Activated T-cell treated with anti-CD3 and anti-CD28 coated beads, Interleukin-2, amount 50 U/mL, for 72 hours (primary cell): ENCODE results near the gene TMEM8B. TPM values are rescaled to one million over a fixed set of nuclear protein-coding genes. Genes with fewer than 3 reads are reported as not detected.

ENCODE experiments used
- ATAC-seq, 2 donors: fragments of 150-1000 bp; cut with Tn5 transposase; replicated peaks in 1 of 2; 2 replicates each; pipeline ENCODE4 v1.10.0; 2021; ENCODE audit warnings: moderate library complexity in 2 of 2, mild to moderate bottlenecking in 1 of 2
- DNase-seq, 2 donors: peaks; one replicate each; pipeline ENCODE4 v3.0.0; 2021 to 2022; ENCODE audit warnings: mixed read lengths in 1 of 2
- H3K27ac Mint-ChIP-seq: one replicate; pipeline ENCODE4 v1.8.0; 2022; ENCODE audit warnings: mild to moderate bottlenecking, moderate library complexity, mixed read lengths
- H3K27me3 Mint-ChIP-seq: one replicate; pipeline ENCODE4 v1.8.0; 2022; ENCODE audit warnings: low read depth, mixed read lengths
- H3K36me3 Mint-ChIP-seq, 2 donors: one replicate each; pipeline ENCODE4 v1.8.0; 2022; ENCODE audit warnings: mixed read lengths in 2 of 2, mild to moderate bottlenecking in 1 of 2; ENCODE audit not compliant: insufficient read depth in 2 of 2
- H3K4me1 Mint-ChIP-seq: one replicate; pipeline ENCODE4 v1.8.0; 2022; ENCODE audit warnings: low read depth, mixed read lengths
- H3K4me3 Mint-ChIP-seq, 2 donors: one replicate each; pipeline ENCODE4 v1.8.0; 2022; ENCODE audit warnings: mild to moderate bottlenecking in 2 of 2, mixed read lengths in 2 of 2, moderate library complexity in 2 of 2
- H3K9me3 Mint-ChIP-seq, 2 donors: one replicate each; pipeline ENCODE4 v1.8.0; 2022; ENCODE audit warnings: mixed read lengths in 2 of 2
- total RNA-seq, 2 donors: library from RNA; stranded (reverse); gene quantifications; one replicate each; pipeline ENCODE4 v1.2.3, GENCODE V29; 2022

TMEM8B gene
- total RNA-seq, 2 donors from 2014 or later = 8.4 to 9.1 TPM

- Mint-ChIP-seq H3K9me3 (no peaks in the 10 kb centered on the region), H3K27me3 (no peaks in the 10 kb centered on the region), H3K36me3 (no peaks in the 10 kb centered on the region), H3K4me1 (peaks cover 8% of the 10 kb centered on the region), H3K4me3 (no peak overlapping the region), H3K27ac (no peak overlapping the region)
- DNase-seq (no peak), ATAC-seq (no peak)
Measured at GRCh38 chr9:35852876-35853865, 24.1 kb downstream of the TMEM8B start.

DNA sequence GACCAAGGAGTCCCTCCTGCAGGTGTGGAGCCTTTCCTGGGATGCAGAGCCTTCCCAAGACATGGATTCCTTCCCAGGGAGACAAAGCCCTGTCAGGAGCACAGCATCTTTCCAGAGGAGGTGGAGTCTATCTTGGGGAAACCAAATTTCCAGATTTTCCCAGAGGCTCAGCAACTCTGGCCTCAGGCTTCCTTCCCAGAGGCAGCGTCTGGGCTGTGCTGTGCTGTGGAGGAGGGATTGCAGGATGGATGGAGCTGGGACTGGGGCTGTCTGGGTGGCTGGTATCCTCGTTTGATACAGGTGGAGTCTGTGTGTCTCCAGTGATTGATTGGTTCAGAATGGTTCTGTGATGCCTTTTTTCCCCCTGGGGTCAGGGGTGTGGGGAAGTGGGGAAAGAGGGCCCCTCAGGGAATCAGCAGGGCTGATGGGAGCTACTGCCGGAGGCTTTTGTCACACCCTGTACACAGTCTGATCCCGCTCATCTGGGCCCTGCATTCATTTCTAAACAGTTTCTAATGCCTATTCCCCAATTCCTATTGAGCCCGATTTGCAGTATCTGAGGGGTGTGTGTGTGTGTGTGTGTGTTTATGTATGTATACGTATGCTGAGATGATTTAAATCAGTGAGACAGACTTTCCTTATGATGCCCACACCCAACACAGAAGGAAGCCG is 25.2 kb downstream of the TMEM8B start:
- no peak for ATAC-seq
- Mint-ChIP-seq H3K9me3 (no peaks in the 10 kb centered on the region), H3K4me3 (no peak overlapping the region), H3K4me1 (no peaks in the 10 kb centered on the region), H3K27me3 (no peaks in the 10 kb centered on the region), H3K27ac (no peak overlapping the region), H3K36me3 (no peaks in the 10 kb centered on the region)
- DNase-seq = no peak

DNA sequence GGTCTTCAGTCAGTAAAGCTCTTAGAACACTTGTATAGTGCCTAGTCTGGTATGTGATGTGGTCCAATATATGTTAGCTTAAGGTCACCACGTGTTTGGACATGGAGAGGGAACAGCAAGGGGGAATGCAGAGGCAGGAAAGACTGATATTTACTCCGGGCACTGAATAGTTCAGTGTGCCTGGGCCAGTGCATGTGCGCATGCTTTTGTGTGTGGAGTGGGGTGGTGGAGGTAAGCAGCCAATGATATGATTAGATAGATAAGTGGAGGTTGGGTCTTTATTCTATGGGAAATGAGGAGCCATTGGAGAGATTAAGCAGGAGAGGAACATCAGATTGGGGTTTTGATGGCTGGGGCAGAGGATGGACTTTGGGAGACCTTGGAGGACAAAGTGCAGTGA is 27.2 kb downstream of the TMEM8B start:
- no peak overlapping the region for H3K4me3 Mint-ChIP-seq
- ATAC-seq = no peak
- peaks cover 4% of the 10 kb centered on the region for H3K27me3 Mint-ChIP-seq

DNA sequence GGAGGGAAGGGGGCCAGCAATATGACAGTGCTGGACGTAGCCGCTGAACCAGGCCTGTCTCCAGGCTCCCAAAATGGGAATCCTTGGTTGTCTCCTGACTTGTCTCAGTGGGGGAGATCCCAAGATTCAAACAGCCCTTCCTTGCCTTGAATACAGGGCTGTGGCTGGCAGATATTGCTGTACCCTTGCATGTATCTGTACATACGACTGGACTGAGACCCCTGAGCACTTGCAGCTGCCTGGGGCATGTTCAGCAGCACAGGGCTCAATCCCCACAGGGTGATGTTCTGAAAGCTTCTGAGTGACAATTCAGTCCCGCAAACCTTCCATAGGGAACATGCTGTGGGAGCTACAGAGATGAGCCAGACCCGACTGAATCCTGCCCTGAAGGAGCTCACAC is 27.9 kb downstream of the TMEM8B start:
- H3K4me3 Mint-ChIP-seq = no peak overlapping the region
- H3K36me3 Mint-ChIP-seq = no peaks in the 10 kb centered on the region
- no peak overlapping the region for H3K27ac Mint-ChIP-seq
- DNase-seq (no peak), ATAC-seq (no peak)
- peaks cover 11% of the 10 kb centered on the region for H3K27me3 Mint-ChIP-seq
- H3K4me1 Mint-ChIP-seq = no peaks in the 10 kb centered on the region
- no peaks in the 10 kb centered on the region for H3K9me3 Mint-ChIP-seq

More for the DNA sequence above, 27.2 kb downstream of the TMEM8B start:
- no peaks in the 10 kb centered on the region for H3K4me1 Mint-ChIP-seq
- no peak overlapping the region for H3K27ac Mint-ChIP-seq
- no peak for DNase-seq
- no peaks in the 10 kb centered on the region for H3K36me3 Mint-ChIP-seq
- H3K9me3 Mint-ChIP-seq = no peaks in the 10 kb centered on the region

DNA sequence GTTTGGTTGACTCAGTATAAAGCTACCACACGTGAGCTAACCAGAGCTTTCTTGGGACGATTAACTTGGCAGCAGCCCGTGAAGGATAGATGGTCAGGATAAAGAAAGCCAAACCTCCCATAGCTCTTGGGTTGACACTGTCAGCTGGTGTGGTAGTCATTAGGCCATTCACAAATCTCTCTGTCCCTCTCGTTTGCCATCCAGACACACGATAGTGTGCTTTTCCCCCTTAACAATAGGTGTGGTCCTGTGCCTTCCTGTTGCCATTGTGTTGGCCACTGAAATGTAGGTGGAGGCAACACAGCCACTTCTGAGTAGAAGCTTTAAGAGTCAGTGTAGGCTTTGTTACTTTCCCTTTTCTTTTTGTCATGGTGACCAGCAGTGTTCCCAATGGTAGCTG is 29.4 kb downstream of the TMEM8B start:
- H3K9me3 Mint-ChIP-seq = no peaks in the 10 kb centered on the region
- H3K27ac Mint-ChIP-seq = no peak overlapping the region
- H3K27me3 Mint-ChIP-seq = peaks cover 23% of the 10 kb centered on the region
- no peaks in the 10 kb centered on the region for H3K4me1 Mint-ChIP-seq
- ATAC-seq = no peak
- no peaks in the 10 kb centered on the region for H3K36me3 Mint-ChIP-seq
- DNase-seq = no peak
- H3K4me3 Mint-ChIP-seq = no peak overlapping the region

DNA sequence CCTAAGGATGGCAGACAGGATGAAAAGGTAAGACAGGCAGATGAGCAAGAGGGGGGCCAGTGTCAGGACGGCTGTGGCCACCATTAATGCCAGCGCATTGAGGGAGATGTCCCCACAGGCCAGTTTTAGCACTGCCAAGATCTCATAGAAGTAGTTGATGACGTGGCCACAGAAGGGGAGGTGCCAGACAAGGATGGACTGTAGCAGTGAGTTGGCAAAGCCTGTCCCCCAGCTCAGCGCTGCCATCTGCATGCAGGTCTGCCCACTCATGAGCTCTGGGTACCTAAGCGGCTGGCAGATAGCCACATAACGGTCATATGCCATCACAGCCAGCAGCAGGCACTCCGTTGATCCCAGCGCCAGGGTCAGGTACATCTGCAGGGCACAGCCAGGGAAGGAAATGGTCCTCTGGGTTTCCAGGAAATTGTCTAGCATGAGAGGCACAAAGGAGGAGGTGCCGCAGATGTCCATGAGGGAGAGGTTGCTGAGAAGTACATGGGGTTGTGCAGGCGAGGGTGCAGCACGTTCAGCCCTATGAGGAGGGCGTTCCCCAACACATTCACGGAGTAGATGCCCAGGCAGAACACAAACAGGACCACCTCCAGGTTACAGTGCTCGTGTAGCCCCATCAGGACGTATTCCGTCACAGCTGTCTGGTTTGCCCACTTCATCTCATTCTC is 30.4 kb downstream of the TMEM8B start:
- H3K27me3 Mint-ChIP-seq = peaks cover 23% of the 10 kb centered on the region
- ATAC-seq (peak; percentile 51 to 70), DNase-seq (peak in 1 of 2 donors; percentile 22)
- H3K27ac Mint-ChIP-seq = no peak overlapping the region
- H3K9me3 Mint-ChIP-seq = no peaks in the 10 kb centered on the region
- H3K4me3 Mint-ChIP-seq = no peak overlapping the region
- no peaks in the 10 kb centered on the region for H3K4me1 Mint-ChIP-seq
- H3K36me3 Mint-ChIP-seq = no peaks in the 10 kb centered on the region

GRCh38 chr9:35859990-35860339 is 30.9 kb downstream of the TMEM8B start:
- Mint-ChIP-seq H3K9me3 (no peaks in the 10 kb centered on the region), H3K4me1 (no peaks in the 10 kb centered on the region), H3K27ac (no peak overlapping the region), H3K4me3 (no peak overlapping the region), H3K36me3 (no peaks in the 10 kb centered on the region), H3K27me3 (peaks cover 23% of the 10 kb centered on the region)
- no peak for DNase-seq
- ATAC-seq = no peak

- ATAC-seq (no peak), DNase-seq (no peak)
- Mint-ChIP-seq H3K9me3 (no peaks in the 10 kb centered on the region), H3K27ac (no peak overlapping the region), H3K36me3 (no peaks in the 10 kb centered on the region), H3K27me3 (peaks cover 23% of the 10 kb centered on the region), H3K4me3 (no peak overlapping the region), H3K4me1 (no peaks in the 10 kb centered on the region)
Measured at GRCh38 chr9:35861161-35861897, 32.3 kb downstream of the TMEM8B start.

DNA sequence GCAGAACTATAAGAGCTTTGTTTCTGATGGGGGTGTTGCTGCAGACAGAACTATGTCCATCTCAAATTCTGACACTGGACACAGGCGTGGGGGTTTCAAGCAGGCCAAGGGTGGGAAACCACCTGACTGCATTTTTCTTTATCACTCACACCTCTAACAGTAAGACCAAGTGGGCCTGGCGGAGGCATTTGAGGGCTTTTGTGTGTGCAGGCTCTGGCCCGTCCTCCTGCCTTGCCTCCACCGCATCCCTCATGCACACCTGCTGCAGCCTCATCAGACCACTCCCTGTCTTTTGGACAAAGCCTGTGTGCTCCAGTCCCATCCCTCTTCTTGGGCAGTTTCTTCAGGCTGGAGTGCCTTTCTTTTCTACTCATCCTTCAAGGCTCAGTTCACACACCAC is 33.3 kb downstream of the TMEM8B start:
- DNase-seq = no peak
- Mint-ChIP-seq H3K9me3 (no peaks in the 10 kb centered on the region), H3K36me3 (no peaks in the 10 kb centered on the region), H3K27me3 (peaks cover 23% of the 10 kb centered on the region), H3K4me3 (no peak overlapping the region), H3K27ac (no peak overlapping the region), H3K4me1 (no peaks in the 10 kb centered on the region)
- no peak for ATAC-seq

DNA sequence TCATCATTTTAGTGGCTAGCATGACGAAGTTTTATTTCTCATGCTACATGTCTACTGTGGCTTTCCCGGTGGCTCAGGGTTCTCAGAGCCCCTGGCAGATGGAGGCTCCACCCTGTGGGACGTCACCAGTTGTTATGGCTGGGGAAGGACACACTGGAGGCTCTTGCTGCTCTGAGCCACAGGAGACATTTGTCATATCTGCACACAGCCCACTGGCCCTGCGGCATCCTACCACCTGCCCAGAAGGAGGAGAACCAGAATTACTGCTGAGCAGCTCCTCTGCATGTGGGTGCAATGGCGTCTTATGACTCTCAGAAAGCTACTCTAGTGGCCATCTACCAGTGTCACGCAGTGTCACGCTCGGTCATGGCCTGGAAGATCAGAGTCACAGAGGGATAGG is 34.6 kb downstream of the TMEM8B start:
- no peak for ATAC-seq

GRCh38 chr9:35864695-35865255 is 35.7 kb downstream of the TMEM8B start:
- peaks cover 23% of the 10 kb centered on the region for H3K27me3 Mint-ChIP-seq
- ATAC-seq = no peak
- H3K36me3 Mint-ChIP-seq = no peaks in the 10 kb centered on the region
- no peak overlapping the region for H3K27ac Mint-ChIP-seq
- H3K4me1 Mint-ChIP-seq = no peaks in the 10 kb centered on the region
- no peaks in the 10 kb centered on the region for H3K9me3 Mint-ChIP-seq
- DNase-seq = no peak
- H3K4me3 Mint-ChIP-seq = no peak overlapping the region

More for the DNA sequence above, 34.6 kb downstream of the TMEM8B start:
- Mint-ChIP-seq H3K4me1 (no peaks in the 10 kb centered on the region), H3K27ac (no peak overlapping the region), H3K4me3 (no peak overlapping the region), H3K27me3 (peaks cover 23% of the 10 kb centered on the region), H3K9me3 (no peaks in the 10 kb centered on the region), H3K36me3 (no peaks in the 10 kb centered on the region)
- DNase-seq = no peak

DNA sequence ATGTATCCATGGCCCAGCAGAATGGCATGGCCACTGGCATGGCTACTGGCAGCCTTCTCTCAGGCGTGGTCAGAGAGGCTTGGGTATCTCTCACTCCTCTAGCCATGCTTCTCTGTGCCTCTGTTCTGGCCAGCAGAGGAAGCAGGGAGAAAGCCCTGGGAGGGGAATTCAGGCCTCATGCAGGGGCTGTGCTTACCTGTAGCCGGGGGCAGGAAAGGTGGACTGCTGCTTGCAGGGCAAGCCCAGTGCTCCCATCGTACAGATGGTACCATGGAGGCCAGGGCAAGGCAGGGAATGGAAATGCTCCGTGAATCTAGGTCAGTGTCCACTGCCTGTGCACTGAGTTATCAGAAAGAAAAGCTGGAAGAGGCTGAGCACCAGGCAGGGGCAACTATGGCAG is 38.5 kb downstream of the TMEM8B start:
- Mint-ChIP-seq H3K9me3 (no peaks in the 10 kb centered on the region), H3K27ac (no peak overlapping the region), H3K4me1 (peaks cover 4% of the 10 kb centered on the region), H3K4me3 (no peak overlapping the region), H3K27me3 (peaks cover 5% of the 10 kb centered on the region), H3K36me3 (no peaks in the 10 kb centered on the region)
- DNase-seq (no peak), ATAC-seq (no peak)
